IMR-90 (cell line): ENCODE measurements around the gene PRELID2. TPM values are rescaled to one million over a fixed set of nuclear protein-coding genes. Genes with fewer than 3 reads are reported as not detected.

ENCODE experiments used
- ATAC-seq: fragments of 200-7000 bp; cut with Tn5 transposase; 2 replicates; pipeline ENCODE4 v1.9.1; 2020; ENCODE audit warnings: low read depth, mild to moderate bottlenecking, moderate library complexity
- BruUV-seq: library from RNA; stranded (reverse); fragments of 400-500 nt; replicated peaks from 2 replicates; lab custom pipeline; 2021; lab: Mats Ljungman, UMichigan
- CTCF ChIA-PET: fragments of 300-600 bp; formaldehyde crosslinking; extraction: SDS; loops from one replicate; lab custom pipeline; 2021; ENCODE audit warnings: antibody characterized with exemption; lab: Yijun Ruan, JAX
- POLR2A ChIA-PET: fragments of 300-600 bp; sonication (Branson Sonifier 250); formaldehyde crosslinking; loops from one replicate; lab custom pipeline; 2022; ENCODE audit warnings: antibody characterized with exemption; ENCODE audit not compliant: unreplicated experiment; lab: Charles Lee
- DNase-seq: peaks from one replicate; pipeline ENCODE4 v3.0.0; 2013
- H2AFZ ChIP-seq: replicated peaks from 2 replicates; pipeline ENCODE3; 2013; ENCODE audit warnings: low read length, mild to moderate bottlenecking; ENCODE audit not compliant: poor library complexity
- H2AK5ac ChIP-seq: 2 replicates; pipeline ENCODE4 v1.6.1; 2013; ENCODE audit warnings: low read depth, low read length, inconsistent platforms
- H2AK9ac ChIP-seq: replicated peaks from 2 replicates; pipeline ENCODE3; 2013; ENCODE audit warnings: mild to moderate bottlenecking, low read depth, low read length, moderate library complexity; ENCODE audit not compliant: poor library complexity
- H2BK120ac ChIP-seq: 2 replicates; pipeline ENCODE4 v1.6.1; 2013; ENCODE audit warnings: low read depth, low read length, inconsistent platforms
- H2BK15ac ChIP-seq: 3 replicates; pipeline ENCODE4 v1.6.1; 2013; ENCODE audit warnings: low read depth, low read length, inconsistent platforms
- H2BK20ac ChIP-seq: 2 replicates; pipeline ENCODE4 v1.6.1; 2013; ENCODE audit warnings: low read depth, mild to moderate bottlenecking, inconsistent platforms, low read length, moderate library complexity
- H2BK5ac ChIP-seq: 2 replicates; pipeline ENCODE4 v1.6.1; 2013; ENCODE audit warnings: mild to moderate bottlenecking, low read depth, low read length, inconsistent platforms; ENCODE audit not compliant: poor library complexity, severe bottlenecking
- H3K14ac ChIP-seq: replicated peaks from 2 replicates; pipeline ENCODE4 v1.6.1; 2013; ENCODE audit warnings: low read depth, low read length, inconsistent platforms
- H3K18ac ChIP-seq: 2 replicates; pipeline ENCODE4 v1.6.1; 2013; ENCODE audit warnings: low read depth, low read length, control low read depth
- H3K23ac ChIP-seq: 2 replicates; pipeline ENCODE4 v1.6.1; 2013; ENCODE audit warnings: low read depth, low read length, inconsistent platforms
- H3K27ac ChIP-seq: 2 replicates; pipeline ENCODE4 v1.5.1; 2013; ENCODE audit warnings: mild to moderate bottlenecking, control low read depth, low read length; ENCODE audit not compliant: insufficient read depth
- H3K27me3 ChIP-seq: 2 replicates; pipeline ENCODE4 v1.6.1; 2013; ENCODE audit warnings: low read length; ENCODE audit not compliant: control insufficient read depth, insufficient read depth
- H3K36me3 ChIP-seq: 2 replicates; pipeline ENCODE4 v1.6.1; 2013; ENCODE audit warnings: low read length, mixed read lengths; ENCODE audit not compliant: control insufficient read depth, insufficient read depth
- H3K4ac ChIP-seq: 2 replicates; pipeline ENCODE4 v1.6.1; 2013; ENCODE audit warnings: low read depth, low read length, inconsistent platforms
- H3K4me1 ChIP-seq: 2 replicates; pipeline ENCODE4 v1.6.1; 2013; ENCODE audit warnings: low read length, mixed read lengths; ENCODE audit not compliant: control insufficient read depth, insufficient read depth
- H3K4me2 ChIP-seq: 2 replicates; pipeline ENCODE4 v1.6.1; 2013; ENCODE audit warnings: low read depth, mild to moderate bottlenecking, control low read depth, low read length, moderate library complexity
- H3K4me3 ChIP-seq: 2 replicates; pipeline ENCODE4 v1.5.1; 2013; ENCODE audit warnings: low read depth, mild to moderate bottlenecking, control low read depth, low read length, moderate library complexity; ENCODE audit not compliant: insufficient read depth
- H3K56ac ChIP-seq: 2 replicates; pipeline ENCODE4 v1.6.1; 2013; ENCODE audit warnings: low read length, inconsistent platforms; ENCODE audit not compliant: insufficient read depth; ENCODE audit errors: extremely low read depth
- H3K79me1 ChIP-seq, 2 experiments: 2 replicates each; pipeline ENCODE4 v1.6.1; 2013; ENCODE audit warnings: low read length in 2 of 2, inconsistent platforms in 1 of 2, low read depth in 1 of 2
- H3K9ac ChIP-seq: 2 replicates; pipeline ENCODE4 v1.6.1; 2013; ENCODE audit warnings: low read depth, low read length, control low read depth
- H3K9me1 ChIP-seq: 2 replicates; pipeline ENCODE4 v1.6.1; 2013; ENCODE audit warnings: low read length, inconsistent platforms; ENCODE audit not compliant: insufficient read depth
- H3K9me3 ChIP-seq: 2 replicates; pipeline ENCODE4 v1.6.1; 2013; ENCODE audit warnings: low read length; ENCODE audit not compliant: control insufficient read depth, insufficient read depth
- H4K20me1 ChIP-seq: 2 replicates; pipeline ENCODE4 v1.6.1; 2013; ENCODE audit warnings: low read length, inconsistent platforms; ENCODE audit not compliant: insufficient read depth
- H4K5ac ChIP-seq: 2 replicates; pipeline ENCODE4 v1.6.1; 2013; ENCODE audit warnings: mild to moderate bottlenecking, low read depth, low read length, control low read depth
- H4K8ac ChIP-seq, 2 experiments: 2 replicates each; pipeline ENCODE4 v1.6.1; 2013; ENCODE audit warnings: low read depth in 2 of 2, low read length in 2 of 2, control low read depth in 1 of 2, inconsistent platforms in 1 of 2
- H4K91ac ChIP-seq: 2 replicates; pipeline ENCODE4 v1.6.1; 2013; ENCODE audit warnings: low read depth, low read length, inconsistent platforms; ENCODE audit not compliant: insufficient read depth
- CEBPB ChIP-seq: IDR thresholded peaks from 2 replicates; pipeline ENCODE4 v1.6.1; 2012; ENCODE audit warnings: low read depth, low read length, improper control_type of control experiment
- CTCF ChIP-seq: conservative IDR thresholded peaks from 2 replicates; pipeline ENCODE4 v1.5.1; 2012; ENCODE audit warnings: mild to moderate bottlenecking, low read depth, low read length, improper control_type of control experiment
- MAFK ChIP-seq: IDR thresholded peaks from 2 replicates; pipeline ENCODE4 v1.6.1; 2012; ENCODE audit warnings: low read depth, low read length, improper control_type of control experiment
- MAZ ChIP-seq: IDR thresholded peaks from 2 replicates; pipeline ENCODE4 v1.6.1; 2012; ENCODE audit warnings: low read depth, mild to moderate bottlenecking, low read length, improper control_type of control experiment, moderate library complexity, borderline replicate concordance
- NFE2L2 ChIP-seq: fragments of 150-350 bp; IDR thresholded peaks from 2 replicates; pipeline ENCODE4 v1.6.1; 2016; ENCODE audit warnings: low read depth, mild to moderate bottlenecking, low read length
- POLR2A ChIP-seq: IDR thresholded peaks from 2 replicates; pipeline ENCODE4 v1.6.1; 2012; ENCODE audit warnings: mild to moderate bottlenecking, low read depth, low read length
- RAD21 ChIP-seq: IDR thresholded peaks from 2 replicates; pipeline ENCODE4 v1.6.1; 2012; ENCODE audit warnings: low read length, improper control_type of control experiment
- RFX5 ChIP-seq: IDR thresholded peaks from 2 replicates; pipeline ENCODE4 v1.8.0; 2012; ENCODE audit warnings: low read depth, mild to moderate bottlenecking, low read length, moderate library complexity
- SMC3 ChIP-seq: fragments of 150-350 bp; IDR thresholded peaks from 2 replicates; pipeline ENCODE4 v1.6.1; 2016; ENCODE audit warnings: low read depth, mild to moderate bottlenecking, antibody characterized with exemption, low read length, moderate library complexity
- USF2 ChIP-seq: fragments of 150-350 bp; IDR thresholded peaks from 2 replicates; pipeline ENCODE4 v1.6.1; 2017; ENCODE audit warnings: mild to moderate bottlenecking, antibody characterized with exemption, low read length, low read depth
- WGBS, 2 experiments: methylation state at CpG; one replicate each; pipeline versions ENCODE4 v1.1.5 to v1.1.7; 2013; ENCODE audit warnings: missing lambda C conversion rate in 2 of 2; ENCODE audit not compliant: insufficient read length in 1 of 2; ENCODE audit errors: extremely low coverage in 2 of 2; 5-methylcytosine and 5-hydroxymethylcytosine counted together
- dilution Hi-C: fragments of 300-500 bp; cut with HindIII; formaldehyde crosslinking; loops from one replicate; pipeline ENCODE4 v1.14.3; 2018; ENCODE audit warnings: low sequenced_read_pairs; ENCODE audit not compliant: unreplicated experiment
- in situ Hi-C: fragments of 300-500 bp; cut with MboI; formaldehyde crosslinking; loops from 3 replicates; pipeline ENCODE4 v1.14.3; 2019; ENCODE audit warnings: low sequenced_read_pairs, inconsistent platforms, mixed read lengths
- intact Hi-C: fragments of 100-400 bp; cut with micrococcal nuclease; formaldehyde crosslinking; loops from 2 replicates; pipeline ENCODE4 v1.10.0; 2022
- polyA plus RNA-seq, 3 experiments: library from polyadenylated mRNA; depleted of rRNA; stranded (reverse); fragments of >200 nt; gene quantifications; 2 replicates each; pipeline ENCODE4 v1.2.3, GENCODE V29; 2012; ENCODE audit warnings: low replicate concordance in 1 of 3
- total RNA-seq: library from RNA; depleted of rRNA; stranded (reverse); fragments of >200 nt; gene quantifications from 2 replicates; pipeline ENCODE4 v1.2.3, GENCODE V29; 2012

PRELID2 gene
- total and polyA plus RNA-seq, 2 of the 4 experiments (the other 2 are of a cell fraction), result 4.9 to 8.6 TPM

GRCh38 chr5:145778144-145778900 lies 56.8 kb downstream of the PRELID2 start:
- in situ Hi-C loops, result no loop called here

More at GRCh38 chr5:145778144-145778900, 56.8 kb downstream of the PRELID2 start:
- ChIA-PET POLR2A (no interaction called here), CTCF (no interaction called here)
- no peak overlapping the region for H3K27ac ChIP-seq
- H3K18ac ChIP-seq, result no peak overlapping the region
- BruUV-seq, result no TSS peak
- no peak overlapping the region for H2AK9ac ChIP-seq
- no peak overlapping the region for H4K5ac ChIP-seq
- TF ChIP-seq MAZ (no peak), RAD21 (no peak), CTCF (no peak), CEBPB (no peak), MAFK (no peak), POLR2A (no peak), RFX5 (no peak), SMC3 (no peak), USF2 (no peak), NFE2L2 (no peak)
- H2BK120ac ChIP-seq, result no peak overlapping the region
- no peak for ATAC-seq
- peaks cover 2% of the 10 kb centered on the region; the same call in 1 of the 2 replicates for H3K4me1 ChIP-seq
- no peak overlapping the region for H2BK5ac ChIP-seq
- H3K79me1 ChIP-seq, result no peaks in the 10 kb centered on the region; a peak in 1 of 4 replicates
- no peak overlapping the region for H3K4me3 ChIP-seq
- no peak overlapping the region for H4K8ac ChIP-seq
- H3K23ac ChIP-seq, result no peak overlapping the region
- H3K9me1 ChIP-seq, result peaks cover 4% of the 10 kb centered on the region; the same call in 1 of the 2 replicates
- no peaks in the 10 kb centered on the region for H4K20me1 ChIP-seq
- H3K9me3 ChIP-seq, result no peaks in the 10 kb centered on the region
- dilution Hi-C loops (no loop called here), intact Hi-C loops (no loop called here)
- H3K14ac ChIP-seq, result no peak overlapping the region
- H3K4me2 ChIP-seq, result no peak overlapping the region
- no peak for DNase-seq
- no peak overlapping the region for H3K4ac ChIP-seq
- H3K27me3 ChIP-seq, result no peaks in the 10 kb centered on the region
- whole genome bisulfite sequencing, 2 experiments, result 92% methylated on average over 2 of the region's 12 CpGs; no CpG with 5 or more reads in 1 of the 2 experiments
- no peak overlapping the region for H3K9ac ChIP-seq
- H3K56ac ChIP-seq, result no peak overlapping the region
- no peak overlapping the region for H2BK15ac ChIP-seq
- H2AFZ ChIP-seq, result no peak overlapping the region
- H2AK5ac ChIP-seq, result no peak overlapping the region
- no peaks in the 10 kb centered on the region for H3K36me3 ChIP-seq
- H2BK20ac ChIP-seq, result no peak overlapping the region
- no peak overlapping the region for H4K91ac ChIP-seq
